Hematopoietic multipotent progenitor cell treated with erythropoietin and hydrocortisone succinate and interleukin-3 and kit ligand, for 6 days (in vitro differentiated cells): ENCODE measurements around the gene ARL3.
A peak's percentile ranks its signal among the peaks of the same experiment; 100 is the strongest.
"Not testable (repeated sequence)": the region's sequence is repeated elsewhere in the genome, so short reads cannot be mapped to it uniquely, and the experiment has no call there.

Experiments used
- DNase-seq: peaks from one replicate; pipeline ENCODE4 v3.0.0-alpha.2; 2015

The ARL3 gene

DNA sequence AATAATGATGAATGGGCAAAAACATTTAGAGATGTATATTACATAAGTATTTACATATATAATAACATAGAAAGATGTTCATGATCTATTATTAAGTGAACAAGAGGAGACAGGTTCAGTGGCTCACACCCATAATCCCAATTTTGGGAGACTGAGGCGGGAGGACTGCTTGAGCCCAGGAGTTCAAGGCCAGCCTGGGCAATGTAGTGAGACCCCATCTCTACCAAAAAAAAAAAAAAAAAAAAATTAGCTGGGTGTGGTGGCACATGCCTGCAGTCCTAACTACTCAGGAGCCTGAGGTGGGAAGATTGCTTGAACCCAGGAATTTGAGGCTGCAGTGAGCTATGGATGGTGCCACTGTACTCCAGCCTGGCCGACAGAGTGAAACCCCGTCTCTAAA lies 12.4 kb downstream of the ARL3 start:
- no peak for DNase-seq

DNA sequence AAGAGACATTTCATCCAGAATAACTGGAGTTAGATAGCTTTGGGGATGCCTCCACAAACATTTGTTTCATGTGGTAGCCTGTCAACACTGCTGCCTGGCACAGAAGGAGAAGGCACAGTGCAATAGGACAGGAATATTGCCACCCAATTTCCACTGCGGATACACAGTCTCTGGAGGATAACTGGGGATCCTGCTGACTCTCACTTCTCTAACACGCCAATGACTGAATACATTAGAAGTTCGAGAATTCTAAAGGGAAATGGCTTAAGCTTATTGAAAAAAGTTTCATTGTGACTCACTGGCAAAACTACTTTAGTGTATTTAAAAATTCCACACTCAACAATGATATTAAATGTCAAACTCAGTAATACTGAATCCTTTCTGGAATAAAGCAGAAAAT lies 12.9 kb downstream of the ARL3 start:
- no peak for DNase-seq

DNA sequence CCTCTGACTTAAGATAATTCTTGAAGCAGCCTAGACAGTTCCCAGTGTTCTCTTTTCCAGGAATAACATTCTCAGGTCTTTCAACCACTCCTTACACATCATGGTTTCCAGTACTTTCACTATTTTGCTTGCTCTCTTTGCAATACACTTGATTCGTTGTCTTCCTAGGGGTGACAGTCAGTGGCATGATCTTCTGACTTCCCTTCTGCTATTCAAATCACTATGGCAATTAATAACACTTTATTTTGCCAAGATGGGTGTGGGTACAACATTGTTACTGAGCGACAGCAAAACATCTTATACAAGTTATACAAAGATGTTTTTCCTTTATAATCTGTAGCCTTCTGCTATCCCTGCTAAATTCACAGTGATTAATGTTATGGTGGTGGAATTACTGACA lies 15.3 kb downstream of the ARL3 start:
- DNase-seq = no peak

DNA sequence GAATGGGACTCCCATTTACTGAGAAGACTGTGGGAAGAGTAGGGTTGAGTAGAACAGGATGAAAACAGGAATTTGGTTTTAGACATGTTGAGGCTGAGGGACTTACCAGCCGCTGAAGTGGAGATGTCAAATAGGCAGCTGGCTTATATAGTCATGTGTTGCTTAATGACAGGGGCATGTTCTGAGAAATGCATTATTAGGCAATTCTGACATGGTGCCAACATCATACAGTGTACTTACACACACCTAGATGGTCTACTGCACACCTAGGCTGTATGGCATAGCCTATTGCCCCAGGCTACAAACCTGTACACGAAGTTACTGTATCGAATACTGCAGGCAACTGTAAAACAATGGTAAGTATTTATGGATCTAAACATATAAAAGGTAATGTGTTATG lies 17.5 kb downstream of the ARL3 start:
- DNase-seq = no peak

DNA sequence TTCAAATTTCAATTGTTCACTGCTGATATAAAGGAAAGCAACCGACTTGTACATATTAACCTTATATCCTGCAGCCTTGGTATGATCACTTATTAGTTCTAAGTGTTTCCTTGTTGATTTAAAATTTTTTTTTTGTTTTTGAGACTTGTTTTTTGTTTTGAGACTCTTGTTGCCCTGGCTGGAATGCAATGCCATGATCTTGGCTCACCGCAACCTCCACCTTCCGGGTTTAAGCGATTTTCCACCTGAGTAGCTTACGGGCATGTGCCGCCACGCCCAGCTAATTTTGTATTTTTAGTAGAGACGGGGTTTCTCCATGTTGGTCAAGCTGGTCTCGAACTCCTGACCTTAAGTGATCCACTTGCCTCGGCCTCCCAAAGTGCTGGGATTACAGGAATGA lies 18.8 kb downstream of the ARL3 start:
- DNase-seq = not testable (repeated sequence)

DNA sequence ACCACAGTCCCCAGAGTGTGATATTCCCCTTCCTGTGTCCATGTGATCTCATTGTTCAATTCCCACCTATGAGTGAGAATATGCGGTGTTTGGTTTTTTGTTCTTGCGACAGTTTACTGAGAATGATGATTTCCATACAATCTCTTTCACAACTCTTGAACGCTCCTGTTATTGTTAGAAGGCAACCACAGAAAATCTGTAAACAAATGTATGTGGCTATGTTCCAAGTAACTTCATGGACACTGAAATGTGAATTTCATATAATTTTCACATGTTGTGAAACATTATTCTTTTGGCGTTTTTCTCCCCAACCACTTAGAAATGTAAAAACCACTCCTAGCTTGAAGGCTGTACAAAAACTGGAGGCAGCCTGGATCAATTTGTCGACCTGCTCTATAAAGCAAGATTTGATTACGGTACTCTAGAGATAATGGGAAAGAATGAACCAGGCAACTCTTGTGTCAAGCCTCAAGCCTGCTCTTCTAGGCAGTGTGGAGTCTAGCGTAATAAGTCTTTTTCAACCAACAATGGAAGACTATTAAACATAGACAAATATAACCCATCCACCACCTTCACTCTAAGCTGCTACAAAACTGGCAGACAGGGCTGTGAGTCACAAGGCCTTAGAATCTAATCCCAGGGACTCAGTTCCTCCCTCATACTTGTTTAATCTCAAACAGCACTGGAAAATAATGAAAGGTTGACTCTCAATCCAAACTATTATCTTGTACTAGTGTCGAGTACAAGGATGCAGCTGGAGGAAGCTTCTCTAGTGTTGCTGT lies 22.7 kb downstream of the ARL3 start:
- no peak for DNase-seq

DNA sequence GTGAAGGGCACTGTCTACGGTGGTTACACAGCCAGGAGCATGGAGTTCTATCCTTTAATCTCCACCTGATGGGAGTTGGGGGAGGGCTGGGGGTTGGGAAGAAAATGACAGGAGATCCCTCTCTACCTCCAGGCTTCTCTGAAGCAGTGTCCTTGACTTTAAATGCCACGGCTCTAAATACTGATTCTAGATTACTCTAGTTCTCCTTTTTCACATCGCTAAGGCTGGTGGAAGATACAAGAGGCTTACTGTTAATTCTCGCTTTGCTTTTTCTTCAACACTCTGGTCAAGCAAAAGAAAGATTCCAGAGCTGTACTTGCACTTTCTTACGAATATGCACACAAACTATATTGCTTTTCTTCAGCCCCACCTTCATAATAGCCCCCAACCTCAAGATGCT lies 30.5 kb downstream of the ARL3 start:
- peak; percentile 27 for DNase-seq

DNA sequence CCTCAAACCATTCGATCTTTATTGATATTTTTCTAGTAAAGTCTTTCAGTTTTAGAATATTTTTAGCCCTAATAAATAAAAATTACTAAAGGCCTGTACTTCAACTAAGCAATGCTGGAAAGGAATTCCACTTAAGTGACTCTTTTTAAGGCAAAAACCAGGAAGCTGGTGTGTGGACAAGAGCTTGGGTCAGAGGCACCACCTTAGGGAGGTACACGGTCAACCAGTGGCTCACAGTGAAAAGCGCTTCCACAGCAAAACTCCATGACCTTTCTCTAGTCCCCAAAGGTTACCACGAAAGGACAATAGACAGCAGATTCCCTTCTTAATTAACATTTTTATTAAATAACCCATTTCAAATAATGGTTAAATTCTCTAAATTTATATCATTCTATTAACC lies 31.2 kb downstream of the ARL3 start:
- no peak for DNase-seq

DNA sequence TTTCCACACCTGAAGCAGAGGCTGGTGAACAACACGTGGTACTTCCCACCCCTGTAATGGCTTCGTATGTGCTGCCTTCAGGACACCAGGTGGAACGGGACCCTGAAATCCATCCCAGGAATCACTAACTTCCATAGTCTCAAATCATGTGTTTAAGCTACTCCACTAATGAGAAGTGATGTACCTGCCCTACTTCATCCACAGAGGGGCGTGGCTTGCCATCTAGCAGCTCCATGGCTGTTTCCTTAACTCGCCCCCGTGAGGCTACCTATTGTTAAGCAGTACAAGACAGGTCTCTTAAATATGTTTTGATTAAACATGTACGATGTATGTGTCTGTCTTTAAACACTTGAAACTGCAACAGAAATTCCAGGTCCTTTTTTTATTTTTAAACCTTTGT lies 31.8 kb downstream of the ARL3 start:
- no peak for DNase-seq

DNA sequence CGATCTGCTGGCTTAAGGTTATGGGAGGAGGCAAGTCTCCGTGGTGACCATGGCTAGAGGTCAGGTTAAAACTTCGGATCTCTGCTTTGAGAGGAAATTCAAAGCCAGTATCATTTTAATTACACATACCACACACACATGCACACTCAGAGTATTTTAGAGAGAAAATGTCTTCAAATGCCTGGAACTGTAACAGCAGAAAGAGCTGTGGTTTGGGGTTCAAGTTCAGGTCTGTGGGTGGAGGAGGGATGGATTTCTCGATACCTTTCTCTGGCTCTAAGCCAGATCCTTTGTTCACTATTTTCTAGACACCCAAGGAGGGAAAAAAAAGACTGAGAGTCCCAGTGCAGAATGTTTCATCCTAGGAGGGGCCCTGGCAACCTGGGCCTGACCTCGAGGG lies 32.5 kb downstream of the ARL3 start:
- DNase-seq = no peak

DNA sequence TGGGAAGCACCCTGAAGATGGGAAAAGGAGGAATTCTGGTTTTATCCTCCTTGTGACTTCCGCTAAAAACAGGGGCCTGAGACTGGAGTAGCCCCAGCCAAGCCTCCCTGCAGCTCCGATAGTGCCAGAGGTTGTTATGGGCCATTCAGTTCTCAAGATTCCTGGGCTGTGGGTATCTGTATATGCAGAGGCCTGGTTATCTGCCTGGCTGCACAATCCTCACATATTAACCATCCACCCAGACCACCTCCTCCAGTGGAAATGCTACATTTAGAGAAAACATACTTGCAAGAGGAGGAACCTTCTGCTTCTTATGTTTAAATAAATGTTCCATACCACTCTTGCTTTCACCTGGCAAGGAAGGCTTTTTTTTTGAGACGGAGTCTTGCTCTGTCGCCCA lies 34.6 kb downstream of the ARL3 start:
- DNase-seq = no peak

DNA sequence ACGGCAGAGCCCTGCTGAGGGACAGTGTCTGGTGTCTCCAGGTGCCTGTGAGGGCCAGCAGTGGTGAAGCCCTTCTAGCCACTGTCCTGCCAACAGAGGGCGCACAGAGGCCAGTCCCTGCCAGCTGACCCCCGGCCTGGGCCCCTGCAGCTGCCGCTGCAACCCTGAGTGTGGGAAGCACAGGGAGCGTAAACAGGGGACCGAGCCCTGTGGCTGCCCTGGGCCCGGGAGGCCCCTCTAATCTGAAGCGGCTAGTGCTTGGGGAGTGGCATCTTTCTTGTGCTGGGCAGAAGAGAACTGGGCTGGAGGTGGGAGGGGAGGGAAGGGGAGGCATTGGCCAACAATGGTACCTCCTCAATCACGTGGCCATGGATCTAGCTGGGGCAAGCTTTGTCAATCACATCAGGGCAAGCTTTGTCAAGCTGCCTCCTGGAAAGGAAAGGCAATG lies 35.3 kb downstream of the ARL3 start:
- DNase-seq = peak; percentile 83

DNA sequence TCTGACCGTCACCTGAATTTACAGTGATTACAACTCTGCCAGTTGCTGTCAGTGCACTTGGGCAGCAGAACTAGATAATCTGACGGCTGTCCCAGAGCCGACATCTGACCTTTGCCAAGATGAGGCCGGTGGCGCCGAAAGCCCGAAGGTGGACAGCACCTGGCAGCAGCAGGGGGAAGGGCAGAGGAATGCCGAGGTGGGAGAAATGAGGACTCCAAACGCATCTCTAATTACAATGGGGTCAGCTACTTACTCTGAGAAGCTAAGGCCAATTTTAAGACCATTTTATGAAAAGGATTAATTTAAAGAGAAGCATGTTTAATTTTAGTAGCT lies 36.2 kb downstream of the ARL3 start:
- DNase-seq = no peak

DNA sequence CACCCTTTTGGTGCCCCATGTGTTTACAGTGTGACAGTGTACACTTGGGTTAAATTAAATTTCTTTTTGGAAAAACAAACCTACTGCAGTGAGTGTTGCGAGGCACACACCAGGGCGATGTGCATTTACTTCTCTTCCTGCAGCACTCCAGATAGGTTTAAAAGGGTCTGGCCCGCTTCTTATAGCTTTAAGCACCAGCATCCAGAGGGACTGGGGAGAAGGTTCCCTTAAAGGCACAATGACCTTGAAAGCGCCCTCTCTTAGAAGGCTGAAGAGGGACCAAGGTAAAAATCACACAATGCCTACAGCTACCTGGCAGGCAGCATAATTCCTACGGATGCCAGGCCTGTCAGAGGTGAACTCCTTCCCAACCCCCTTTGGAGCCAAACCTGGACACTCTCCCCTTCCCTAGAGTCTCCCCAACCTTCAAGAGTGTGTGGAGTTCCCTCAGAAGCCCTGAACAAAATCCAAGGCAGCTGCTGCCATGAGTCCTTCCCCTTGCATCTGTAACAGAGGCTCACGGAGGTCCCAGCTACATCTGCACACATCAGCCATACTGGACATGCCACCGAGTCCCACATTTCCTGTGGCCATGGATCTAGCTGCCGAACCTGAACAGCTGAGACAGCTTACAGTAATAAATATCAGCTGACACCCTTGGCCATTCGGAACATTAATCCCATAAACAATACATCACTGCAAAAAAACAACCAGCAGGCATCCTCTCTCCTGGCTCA lies 36.7 kb downstream of the ARL3 start:
- no peak for DNase-seq

DNA sequence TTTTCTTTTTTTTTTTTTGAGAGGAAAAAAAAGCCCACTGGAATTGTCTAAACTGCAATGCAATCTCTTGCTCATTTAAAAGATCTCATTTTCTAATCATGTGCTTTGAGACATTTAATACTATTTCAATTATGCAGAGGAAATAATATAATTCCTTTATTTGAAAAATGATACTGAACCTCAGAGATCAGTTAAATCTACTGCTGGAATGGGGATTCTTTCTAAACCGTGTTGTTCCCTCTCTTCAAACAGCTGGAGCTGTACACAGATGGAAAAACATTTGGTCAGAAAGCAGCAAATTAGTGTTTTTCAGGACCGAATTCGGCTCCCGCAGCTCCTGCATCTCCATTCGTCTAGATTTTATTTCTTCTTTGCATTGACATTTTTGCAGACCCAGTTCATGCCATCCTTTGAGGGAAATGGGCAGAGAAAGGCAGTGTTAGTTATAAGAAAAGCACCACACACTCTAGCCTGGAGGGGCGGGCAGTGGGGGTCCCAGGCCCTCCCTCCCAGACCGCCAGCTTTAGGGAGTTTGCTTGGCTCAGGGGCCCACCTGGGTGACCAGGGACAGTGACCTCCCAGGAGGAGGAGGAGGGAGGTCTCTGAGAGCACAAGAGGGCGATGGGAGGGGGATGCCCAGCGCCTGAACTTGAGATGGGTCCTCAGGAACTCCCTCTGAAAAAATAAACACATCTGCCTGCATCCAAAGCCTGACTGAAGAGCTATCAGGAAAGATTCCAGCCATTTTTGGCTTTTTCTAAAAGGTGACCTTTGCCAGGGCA lies 37.5 kb downstream of the ARL3 start:
- no peak for DNase-seq

DNA sequence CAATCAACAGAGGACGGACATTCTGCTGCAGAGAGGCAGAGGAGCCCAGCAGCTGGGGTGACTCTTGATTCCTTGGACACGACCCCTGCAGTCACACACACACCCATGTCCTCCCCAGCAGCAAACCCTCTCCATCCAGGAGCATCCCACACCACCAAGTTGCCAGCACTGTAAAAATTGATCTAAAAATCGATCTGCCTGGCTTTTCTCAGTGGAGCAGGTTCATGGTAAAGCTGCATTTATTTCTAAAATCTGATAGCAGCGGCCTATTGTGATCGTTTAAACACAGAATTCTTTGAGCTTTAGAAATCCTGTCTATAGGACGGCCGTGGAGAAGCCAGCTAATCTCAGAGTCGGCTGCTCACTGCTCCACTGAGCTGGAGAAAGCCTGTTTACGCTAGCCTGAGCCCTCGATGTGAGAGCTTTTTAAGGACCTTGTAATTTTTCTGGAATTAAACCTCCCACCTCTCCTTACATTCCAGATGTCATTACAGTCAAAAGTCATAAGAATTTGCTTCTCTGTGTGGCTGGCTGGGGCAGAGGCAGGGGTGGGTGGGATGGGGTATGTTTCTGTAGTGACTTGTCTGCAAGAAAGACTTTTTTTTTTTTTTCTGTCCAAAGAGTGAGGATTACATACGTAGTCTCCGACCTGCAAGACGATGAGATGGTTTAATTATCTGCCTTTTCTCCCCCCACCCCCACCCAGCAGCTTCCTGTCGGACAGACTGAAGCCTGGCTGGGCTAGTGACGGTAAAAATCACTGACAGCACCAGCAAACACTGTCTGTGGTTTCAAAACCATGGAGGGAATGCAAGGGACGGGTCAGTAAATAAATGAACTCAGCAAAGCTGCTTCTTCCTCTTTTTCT lies 38.3 kb downstream of the ARL3 start:
- DNase-seq = peak; percentile 65

DNA sequence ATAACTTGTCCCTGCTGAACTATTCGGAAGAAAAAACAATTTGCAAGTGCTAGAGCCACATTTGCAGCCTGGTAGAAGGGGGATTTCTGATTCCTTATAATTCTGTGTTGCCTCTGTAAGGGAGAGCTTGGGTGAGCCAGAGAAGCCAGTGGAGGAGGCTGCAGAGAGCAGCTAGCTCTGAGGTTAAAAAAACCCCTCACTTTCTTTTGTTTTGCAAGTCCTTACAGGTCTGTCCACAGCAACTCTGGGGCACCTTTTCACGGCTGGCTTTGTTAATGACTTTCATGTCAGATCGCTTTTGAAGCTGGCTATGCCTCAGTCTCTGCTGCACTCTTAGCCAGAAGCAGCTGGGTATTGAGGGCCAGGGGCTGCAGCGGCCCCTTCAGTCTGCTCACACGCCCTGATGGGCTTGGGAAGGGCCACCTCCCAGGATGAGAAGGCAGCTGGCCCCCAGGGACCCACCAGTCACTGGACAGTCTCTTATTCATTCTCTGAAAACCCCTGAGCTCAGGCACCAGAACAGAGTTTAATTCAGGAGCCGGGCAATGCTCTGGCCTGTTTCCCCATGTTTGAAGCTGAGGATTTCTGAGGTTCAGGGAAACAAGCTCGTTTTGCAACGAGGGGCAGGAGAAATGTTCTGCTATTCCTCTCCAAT lies 39.1 kb downstream of the ARL3 start:
- no peak for DNase-seq

DNA sequence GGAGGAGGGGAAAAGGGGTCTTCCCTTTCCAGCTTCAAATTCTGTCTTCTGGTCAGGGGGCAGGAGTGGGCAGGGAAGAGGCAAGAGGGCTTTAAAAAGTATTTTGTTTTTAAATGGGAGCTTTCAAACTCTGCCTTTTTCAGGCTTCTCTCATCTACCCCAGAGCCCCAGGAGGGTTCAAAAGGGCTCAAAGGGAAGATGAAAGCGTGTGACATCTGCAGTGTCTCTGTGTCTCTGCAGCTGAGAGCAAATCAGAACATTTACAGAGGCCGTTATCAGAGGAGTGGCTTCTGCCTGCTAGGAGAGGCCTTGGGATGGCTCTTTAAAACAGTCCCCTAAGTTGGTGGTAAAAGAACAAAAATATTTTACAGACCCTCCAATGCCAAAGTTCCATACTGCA lies 39.6 kb downstream of the ARL3 start:
- peak; percentile 79 for DNase-seq

DNA sequence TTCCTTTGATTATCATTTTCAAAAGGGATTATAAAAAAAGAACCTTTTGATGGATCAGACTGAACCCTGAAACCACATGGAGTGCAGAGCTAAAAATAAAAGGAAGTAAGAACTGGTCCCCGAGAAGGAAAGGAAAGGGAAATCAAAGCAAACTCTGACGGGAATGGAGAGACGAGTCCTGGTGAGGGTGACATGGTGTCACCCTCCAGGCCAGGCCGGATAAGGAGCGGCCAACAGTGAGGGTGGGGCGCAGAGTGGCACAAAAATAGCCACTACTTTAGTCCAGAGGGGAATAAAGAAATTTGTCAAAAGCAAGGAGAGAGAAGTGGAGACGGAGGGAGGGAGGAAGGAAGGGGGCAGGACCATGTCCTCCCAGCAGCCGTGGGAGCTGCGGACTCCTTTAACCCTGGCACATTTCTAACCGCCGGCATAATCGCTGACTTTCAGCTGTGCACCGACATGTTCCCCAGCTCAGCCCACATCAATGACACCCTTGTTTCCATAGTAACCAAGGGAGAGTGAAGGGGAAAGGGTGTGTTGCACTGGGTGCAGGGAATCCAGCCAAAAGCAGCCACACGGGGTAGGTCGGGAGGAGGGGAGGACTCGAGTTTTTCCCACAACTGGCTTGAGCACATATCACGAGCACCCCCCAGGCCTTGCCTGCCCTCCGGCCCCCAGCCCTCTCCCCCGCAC lies 40.2 kb downstream of the ARL3 start:
- DNase-seq = peak; percentile 98

DNA sequence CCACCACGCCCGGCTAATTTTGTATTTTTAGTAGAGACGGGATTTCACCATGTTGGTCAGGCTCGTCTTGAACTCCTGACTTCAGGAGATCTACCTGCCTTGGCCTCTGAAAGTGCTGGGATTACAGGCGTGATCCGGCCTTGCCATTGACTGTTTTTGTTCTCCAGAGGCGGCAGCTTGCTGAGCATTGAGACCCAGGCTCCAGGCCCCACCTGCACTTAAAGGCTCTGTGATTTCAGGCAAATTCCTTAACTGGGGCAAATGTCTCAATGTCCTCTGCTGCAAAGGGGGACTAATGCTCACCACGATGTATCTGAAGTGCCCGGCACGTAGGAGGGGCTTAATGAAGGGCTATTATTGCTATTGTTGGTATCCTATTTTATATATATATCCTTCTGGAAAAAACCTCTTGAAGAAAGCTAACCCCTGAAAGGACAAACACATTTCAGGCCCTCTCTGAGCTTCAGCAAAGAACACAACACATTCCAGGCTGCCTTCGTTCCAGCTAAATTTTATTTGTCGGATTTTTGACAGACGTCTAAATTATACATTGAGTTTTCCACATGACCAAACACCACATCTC lies 40.9 kb downstream of the ARL3 start:
- DNase-seq = no peak

DNA sequence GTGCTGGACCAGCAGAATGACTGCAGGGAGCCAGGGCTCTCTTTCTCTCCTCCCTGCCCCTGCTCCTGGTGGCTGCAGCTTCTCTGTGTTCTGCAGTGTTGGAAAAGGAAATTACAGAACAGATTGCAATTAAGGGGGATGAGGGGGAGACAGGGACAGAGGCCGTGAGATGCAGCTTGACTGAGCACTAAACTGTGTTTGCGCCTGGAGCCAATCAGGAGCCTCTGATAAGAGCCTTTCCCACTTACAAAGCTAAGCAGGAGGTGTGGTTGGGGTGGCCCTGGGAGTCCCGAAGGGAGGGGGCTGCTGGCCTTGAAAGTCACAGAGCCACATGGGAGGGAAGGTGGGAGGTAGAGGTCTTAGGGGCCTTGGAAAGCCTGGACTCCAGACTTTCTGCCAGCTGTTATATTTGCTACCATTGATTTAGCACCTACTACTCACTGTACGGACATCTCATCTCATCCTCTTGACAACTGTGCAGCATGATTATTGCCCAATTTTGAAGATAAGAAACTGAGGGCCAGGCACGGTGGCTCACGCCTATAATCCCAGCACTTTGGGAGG lies 43.2 kb downstream of the ARL3 start:
- DNase-seq = peak; percentile 74
